Neural progenitor cell (in vitro differentiated cells): Measurements from ENCODE around the gene HDDC2. TPM values are rescaled to one million over a fixed set of nuclear protein-coding genes. Genes with fewer than 3 reads are reported as not detected.

Source experiments
- DNase-seq: peaks from one replicate; pipeline ENCODE4 v3.0.0-alpha.2; 2016; ENCODE audit warnings: low spot score
- H2AFZ ChIP-seq: fragments of 200-600 bp; sonication (generic); replicated peaks from 2 replicates; pipeline ENCODE4 v1.6.1; 2016; ENCODE audit warnings: antibody characterized with exemption
- H3F3A ChIP-seq: fragments of 200-600 bp; sonication (generic); 2 replicates; pipeline ENCODE4 v1.6.1; 2016; ENCODE audit warnings: antibody characterized with exemption, low read depth
- H3K27ac ChIP-seq: fragments of 200-600 bp; sonication (generic); 2 replicates; pipeline ENCODE4 v1.5.1; 2016; ENCODE audit warnings: mild to moderate bottlenecking
- H3K27me3 ChIP-seq: fragments of 200-600 bp; sonication (generic); 2 replicates; pipeline ENCODE4 v1.6.1; 2016; ENCODE audit warnings: mild to moderate bottlenecking, moderate library complexity
- H3K36me3 ChIP-seq: fragments of 200-600 bp; sonication (generic); 2 replicates; pipeline ENCODE4 v1.5.1; 2016
- H3K4me1 ChIP-seq: fragments of 200-600 bp; sonication (generic); 2 replicates; pipeline ENCODE4 v1.6.1; 2016; ENCODE audit warnings: mixed run types
- H3K4me2 ChIP-seq: fragments of 200-600 bp; sonication (generic); 2 replicates; pipeline ENCODE4 v1.6.1; 2016
- H3K4me3 ChIP-seq: fragments of 200-600 bp; sonication (generic); 2 replicates; pipeline ENCODE4 v1.5.1; 2016
- H3K79me2 ChIP-seq: fragments of 200-600 bp; sonication (generic); 2 replicates; pipeline ENCODE4 v1.6.1; 2016; ENCODE audit warnings: low read depth
- H3K9ac ChIP-seq: fragments of 200-600 bp; sonication (generic); 2 replicates; pipeline ENCODE4 v1.6.1; 2016
- H3K9me3 ChIP-seq: fragments of 200-600 bp; sonication (generic); 2 replicates; pipeline ENCODE4 v1.5.1; 2016; ENCODE audit warnings: low read depth
- H4K20me1 ChIP-seq: fragments of 200-600 bp; sonication (generic); 2 replicates; pipeline ENCODE4 v1.6.1; 2016; ENCODE audit warnings: low read depth
- H3K27ac Mint-ChIP-seq: 3 replicates; pipeline ENCODE4 v1.8.0; 2021; ENCODE audit warnings: mixed read lengths
- H3K27me3 Mint-ChIP-seq: 2 replicates; pipeline ENCODE4 v1.8.0; 2022; ENCODE audit warnings: low read depth, mild to moderate bottlenecking, inconsistent platforms, moderate library complexity, mixed read lengths; ENCODE audit not compliant: insufficient read depth
- H3K36me3 Mint-ChIP-seq: 3 replicates; pipeline ENCODE4 v1.8.0; 2021; ENCODE audit warnings: mixed read lengths
- H3K4me1 Mint-ChIP-seq: 3 replicates; pipeline ENCODE4 v1.8.0; 2021; ENCODE audit warnings: mixed read lengths
- H3K4me3 Mint-ChIP-seq: 3 replicates; pipeline ENCODE4 v1.8.0; 2021; ENCODE audit warnings: mild to moderate bottlenecking, moderate library complexity, mixed read lengths
- H3K9me3 Mint-ChIP-seq: 3 replicates; pipeline ENCODE4 v1.8.0; 2020; ENCODE audit warnings: mixed read lengths
- CTCF ChIP-seq: fragments of 200-600 bp; sonication (generic); IDR thresholded peaks from 2 replicates; pipeline ENCODE4 v1.5.1; 2017; ENCODE audit warnings: antibody characterized with exemption, mild to moderate bottlenecking
- EZH2 ChIP-seq: fragments of 200-600 bp; sonication (generic); IDR thresholded peaks from 2 replicates; pipeline ENCODE4 v1.6.1; 2017; ENCODE audit warnings: antibody characterized with exemption, mild to moderate bottlenecking, moderate library complexity
- EZH2phosphoT487 ChIP-seq: fragments of 200-600 bp; sonication (generic); IDR thresholded peaks from 2 replicates; pipeline ENCODE4 v1.6.1; 2017; ENCODE audit warnings: antibody characterized with exemption
- total RNA-seq: library from RNA; depleted of rRNA; stranded (reverse); fragments of >200 nt; gene quantifications from 2 replicates; pipeline ENCODE4 v1.2.3, GENCODE V29; 2015; ENCODE audit warnings: low replicate concordance

Gene HDDC2
- total RNA-seq, 1 donor from 2014 or later: 114 TPM

GRCh38 chr6:125251516-125252220, 50.1 kb downstream of the HDDC2 start:
- H4K20me1 ChIP-seq: no peaks in the 10 kb centered on the region
- no peaks in the 10 kb centered on the region for H3F3A ChIP-seq
- Mint-ChIP-seq H3K4me3 (no peak overlapping the region), H3K9me3 (no peaks in the 10 kb centered on the region), H3K27me3 (no peaks in the 10 kb centered on the region), H3K36me3 (no peaks in the 10 kb centered on the region), H3K4me1 (peaks cover 11% of the 10 kb centered on the region), H3K27ac (peak overlapping the region; percentile 75)
- H3K4me3 ChIP-seq: no peak overlapping the region
- no peak overlapping the region for H2AFZ ChIP-seq
- no peak overlapping the region for H3K9ac ChIP-seq
- peaks cover 14% of the 10 kb centered on the region for H3K4me1 ChIP-seq
- no peak overlapping the region for H3K27ac ChIP-seq
- H3K36me3 ChIP-seq: no peaks in the 10 kb centered on the region
- no peaks in the 10 kb centered on the region for H3K79me2 ChIP-seq
- H3K4me2 ChIP-seq: no peak overlapping the region
- DNase-seq: peak; percentile 36
- H3K27me3 ChIP-seq: no peaks in the 10 kb centered on the region
- no peaks in the 10 kb centered on the region for H3K9me3 ChIP-seq
- TF ChIP-seq EZH2 (no peak), EZH2phosphoT487 (no peak), CTCF (no peak)

- Histone ChIP-seq H3K27me3 (no peaks in the 10 kb centered on the region), H3K36me3 (no peaks in the 10 kb centered on the region), H4K20me1 (no peaks in the 10 kb centered on the region), H3F3A (no peaks in the 10 kb centered on the region), H3K27ac (no peak overlapping the region), H3K9me3 (no peaks in the 10 kb centered on the region), H3K4me1 (peaks cover 14% of the 10 kb centered on the region), H2AFZ (no peak overlapping the region), H3K9ac (no peak overlapping the region), H3K79me2 (no peaks in the 10 kb centered on the region), H3K4me3 (no peak overlapping the region), H3K4me2 (no peak overlapping the region)
- Mint-ChIP-seq H3K4me1 (peaks cover 18% of the 10 kb centered on the region), H3K27ac (no peak overlapping the region), H3K36me3 (no peaks in the 10 kb centered on the region), H3K4me3 (no peak overlapping the region), H3K9me3 (no peaks in the 10 kb centered on the region), H3K27me3 (no peaks in the 10 kb centered on the region)
- no peak for TF ChIP-seq EZH2phosphoT487
- TF ChIP-seq CTCF: no peak
- no peak for TF ChIP-seq EZH2
- DNase-seq: no peak
Measured at GRCh38 chr6:125250511-125250910, 51.3 kb downstream of the HDDC2 start.

DNA sequence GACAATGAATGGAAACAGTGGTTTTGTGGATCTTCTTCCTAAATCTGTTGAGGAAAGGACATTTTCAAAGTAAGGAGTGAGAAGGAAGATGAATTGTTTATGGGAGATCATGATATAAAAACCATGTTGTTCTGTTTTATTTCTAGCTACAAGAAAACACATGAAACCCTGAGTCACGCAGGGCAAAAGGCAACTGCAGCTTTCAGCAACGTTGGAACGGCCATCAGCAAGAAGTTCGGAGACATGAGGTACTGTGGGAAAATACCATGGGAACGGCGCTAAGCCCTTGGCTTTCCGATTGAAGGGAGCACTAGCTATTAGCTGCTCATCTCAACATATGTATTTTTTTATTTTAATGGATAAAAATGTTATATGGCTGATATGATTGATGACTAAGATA, 53.6 kb downstream of the HDDC2 start:
- H4K20me1 ChIP-seq: no peaks in the 10 kb centered on the region
- Mint-ChIP-seq H3K4me3 (no peak overlapping the region), H3K4me1 (peaks cover 18% of the 10 kb centered on the region), H3K36me3 (no peaks in the 10 kb centered on the region), H3K27me3 (no peaks in the 10 kb centered on the region), H3K9me3 (peaks cover 6% of the 10 kb centered on the region), H3K27ac (no peak overlapping the region)
- H3K36me3 ChIP-seq: no peaks in the 10 kb centered on the region
- no peak overlapping the region for H3K27ac ChIP-seq
- no peaks in the 10 kb centered on the region for H3K9me3 ChIP-seq
- H3K4me2 ChIP-seq: no peak overlapping the region
- no peak overlapping the region for H2AFZ ChIP-seq
- H3K79me2 ChIP-seq: no peaks in the 10 kb centered on the region
- H3K4me1 ChIP-seq: peaks cover 14% of the 10 kb centered on the region
- H3K27me3 ChIP-seq: no peaks in the 10 kb centered on the region
- H3K9ac ChIP-seq: no peak overlapping the region
- no peaks in the 10 kb centered on the region for H3F3A ChIP-seq
- DNase-seq: no peak
- TF ChIP-seq CTCF (no peak), EZH2 (no peak), EZH2phosphoT487 (no peak)
- no peak overlapping the region for H3K4me3 ChIP-seq
